Natural killer cell (primary cell): Measurements from ENCODE around the gene CAMTA2. TPM values are rescaled to one million over a fixed set of nuclear protein-coding genes. Genes with fewer than 3 reads are reported as not detected.

ENCODE experiments used
- ATAC-seq, 3 donors: fragments of 150-1000 bp in 2 of 3; fragments of 200-7000 bp in 1 of 3; cut with Tn5 transposase; 1 replicate in 1 of 3; 2 replicates in 2 of 3; pipeline ENCODE4 v1.10.0; 2021; ENCODE audit warnings: mild to moderate bottlenecking in 2 of 3, moderate library complexity in 2 of 3
- DNase-seq, 2 donors: peaks; one replicate each; pipeline versions ENCODE4 v3.0.0 to v3.0.0-alpha.2; 2013 to 2021; ENCODE audit warnings: mixed read lengths in 1 of 2
- H3K27ac ChIP-seq: one replicate; pipeline ENCODE4 v1.5.1; 2013; ENCODE audit warnings: mild to moderate bottlenecking, low read length
- H3K27me3 ChIP-seq: one replicate; pipeline ENCODE4 v1.6.1; 2013; ENCODE audit warnings: low read length; ENCODE audit not compliant: control insufficient read depth, insufficient read depth
- H3K36me3 ChIP-seq: one replicate; pipeline ENCODE4 v1.6.1; 2013; ENCODE audit warnings: low read length; ENCODE audit not compliant: control insufficient read depth, insufficient read depth
- H3K4me1 ChIP-seq: one replicate; pipeline ENCODE4 v1.6.1; 2013; ENCODE audit warnings: low read length; ENCODE audit not compliant: control insufficient read depth, insufficient read depth
- H3K4me3 ChIP-seq: one replicate; pipeline ENCODE4 v1.5.1; 2013; ENCODE audit warnings: low read length
- H3K9me3 ChIP-seq: one replicate; pipeline ENCODE4 v1.6.1; 2013; ENCODE audit warnings: low read length; ENCODE audit not compliant: control insufficient read depth, insufficient read depth
- H3K27ac Mint-ChIP-seq, 2 donors: one replicate each; pipeline ENCODE4 v1.8.0; 2022; ENCODE audit warnings: mild to moderate bottlenecking in 2 of 2, mixed read lengths in 2 of 2, moderate library complexity in 1 of 2
- H3K27me3 Mint-ChIP-seq, 2 donors: one replicate each; pipeline ENCODE4 v1.8.0; 2022; ENCODE audit warnings: low read depth in 2 of 2, mixed read lengths in 2 of 2
- H3K36me3 Mint-ChIP-seq: one replicate; pipeline ENCODE4 v1.8.0; 2022; ENCODE audit warnings: mixed read lengths
- H3K4me1 Mint-ChIP-seq, 2 donors: one replicate each; pipeline ENCODE4 v1.8.0; 2022; ENCODE audit warnings: mixed read lengths in 2 of 2
- H3K4me3 Mint-ChIP-seq: one replicate; pipeline ENCODE4 v1.8.0; 2022; ENCODE audit warnings: mild to moderate bottlenecking, moderate library complexity, mixed read lengths
- H3K9me3 Mint-ChIP-seq, 2 donors: one replicate each; pipeline ENCODE4 v1.8.0; 2022; ENCODE audit warnings: mixed read lengths in 2 of 2
- WGBS: methylation state at CpG from one replicate; pipeline ENCODE4 v1.1.7; 2013; ENCODE audit warnings: missing lambda C conversion rate; ENCODE audit not compliant: insufficient coverage; 5-methylcytosine and 5-hydroxymethylcytosine counted together
- intact Hi-C: fragments of 100-400 bp; cut with micrococcal nuclease; formaldehyde crosslinking; loops from one replicate; pipeline ENCODE4 v1.14.2; 2022
- total RNA-seq, 4 donors: library from RNA; stranded (reverse); fragments of 120-200 nt in 1 of 4; gene quantifications; one replicate each; pipeline versions ENCODE4 v1.2.3 to v1.2.4, GENCODE V29; 2013 to 2022
- TF ChIP-seq, protein P1 (sequence below): fragments of 200-600 bp; IDR thresholded peaks from one replicate; pipeline ENCODE4 v1.8.0; 2022; ENCODE audit warnings: antibody characterized with exemption

The CAMTA2 gene
- total RNA-seq, 3 donors from 2014 or later (not counting 1 experiment from before 2014, with no cell fraction given) = 56.2 to 69.5 (median 69.4) TPM

DNA sequence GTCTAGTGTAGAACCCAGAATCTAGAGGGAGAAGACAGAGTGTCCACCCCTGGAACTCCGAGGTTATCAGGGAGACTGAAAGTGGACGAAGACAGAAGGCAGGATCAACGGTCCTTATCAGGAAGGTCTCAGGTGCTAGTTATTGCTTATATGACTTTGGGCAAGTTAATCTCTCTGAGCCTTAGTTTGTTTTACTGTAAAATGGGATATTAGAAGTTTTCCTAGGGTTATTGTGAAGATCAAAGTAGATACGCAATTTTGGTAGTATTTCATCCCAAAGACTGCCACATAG, 46.2 kb downstream of the CAMTA2 start:
- H3K27ac Mint-ChIP-seq = peak overlapping the region; percentile 87 to 93
- no peaks in the 10 kb centered on the region for H3K9me3 Mint-ChIP-seq
- intact Hi-C loops = no loop called here
- Histone ChIP-seq H3K9me3 (no peaks in the 10 kb centered on the region), H3K4me1 (peaks cover 73% of the 10 kb centered on the region), H3K36me3 (peaks cover 54% of the 10 kb centered on the region), H3K4me3 (peak overlapping the region; percentile 91), H3K27me3 (no peaks in the 10 kb centered on the region), H3K27ac (peak overlapping the region; percentile 77)
- no peak for ATAC-seq
- WGBS = 22% methylated on average over 3 of the region's 4 CpGs
- peaks cover 63 to 89% of the 10 kb centered on the region in 2 donors for H3K4me1 Mint-ChIP-seq
- H3K36me3 Mint-ChIP-seq = peaks cover 8% of the 10 kb centered on the region
- no peaks in the 10 kb centered on the region for H3K27me3 Mint-ChIP-seq
- H3K4me3 Mint-ChIP-seq = peak overlapping the region; percentile 91
- TF ChIP-seq, protein P1, sequence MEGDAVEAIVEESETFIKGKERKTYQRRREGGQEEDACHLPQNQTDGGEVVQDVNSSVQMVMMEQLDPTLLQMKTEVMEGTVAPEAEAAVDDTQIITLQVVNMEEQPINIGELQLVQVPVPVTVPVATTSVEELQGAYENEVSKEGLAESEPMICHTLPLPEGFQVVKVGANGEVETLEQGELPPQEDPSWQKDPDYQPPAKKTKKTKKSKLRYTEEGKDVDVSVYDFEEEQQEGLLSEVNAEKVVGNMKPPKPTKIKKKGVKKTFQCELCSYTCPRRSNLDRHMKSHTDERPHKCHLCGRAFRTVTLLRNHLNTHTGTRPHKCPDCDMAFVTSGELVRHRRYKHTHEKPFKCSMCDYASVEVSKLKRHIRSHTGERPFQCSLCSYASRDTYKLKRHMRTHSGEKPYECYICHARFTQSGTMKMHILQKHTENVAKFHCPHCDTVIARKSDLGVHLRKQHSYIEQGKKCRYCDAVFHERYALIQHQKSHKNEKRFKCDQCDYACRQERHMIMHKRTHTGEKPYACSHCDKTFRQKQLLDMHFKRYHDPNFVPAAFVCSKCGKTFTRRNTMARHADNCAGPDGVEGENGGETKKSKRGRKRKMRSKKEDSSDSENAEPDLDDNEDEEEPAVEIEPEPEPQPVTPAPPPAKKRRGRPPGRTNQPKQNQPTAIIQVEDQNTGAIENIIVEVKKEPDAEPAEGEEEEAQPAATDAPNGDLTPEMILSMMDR = no peak
- DNase-seq = no peak

DNA sequence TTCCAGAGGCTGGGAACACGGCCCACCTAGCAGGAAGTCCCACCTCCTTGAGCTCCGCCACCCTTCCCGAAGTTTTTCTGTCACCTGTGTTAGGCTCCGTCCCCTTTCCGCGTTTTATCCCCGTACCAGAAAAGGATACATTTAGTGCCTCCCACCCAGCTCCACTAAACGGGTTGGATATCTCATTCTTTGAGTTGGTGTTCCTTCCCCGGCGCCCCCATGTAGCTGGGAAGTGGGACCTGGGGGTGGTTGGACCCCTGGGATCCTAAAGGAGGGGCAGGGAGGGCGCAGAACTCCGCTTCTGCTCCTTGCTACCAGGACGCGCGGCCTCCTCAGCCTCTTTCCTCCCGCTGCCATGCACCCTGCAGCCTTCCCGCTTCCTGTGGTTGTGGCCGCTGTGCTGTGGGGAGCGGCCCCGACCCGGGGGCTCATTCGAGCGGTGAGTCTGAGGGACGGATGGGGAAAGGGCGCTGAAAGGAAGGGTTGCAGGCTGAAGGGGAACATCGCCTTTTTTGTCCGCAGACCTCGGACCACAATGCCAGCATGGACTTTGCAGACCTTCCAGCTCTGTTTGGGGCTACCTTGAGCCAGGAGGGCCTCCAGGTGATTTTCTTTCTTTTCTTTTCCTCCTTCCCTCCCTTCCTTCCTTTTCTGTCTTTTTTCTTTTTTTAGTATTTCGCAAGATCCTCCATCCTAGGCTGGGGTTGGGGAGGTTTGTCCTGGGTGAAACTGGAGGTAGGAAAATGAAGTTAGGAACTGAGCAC, 46.7 kb downstream of the CAMTA2 start:
- ATAC-seq (no peak), DNase-seq (peak; percentile 36 to 68)
- Histone ChIP-seq H3K27me3 (no peaks in the 10 kb centered on the region), H3K9me3 (no peaks in the 10 kb centered on the region), H3K27ac (peak overlapping the region; percentile 77), H3K4me1 (peaks cover 68% of the 10 kb centered on the region), H3K36me3 (peaks cover 51% of the 10 kb centered on the region), H3K4me3 (peak overlapping the region; percentile 91)
- Mint-ChIP-seq H3K4me1 (peaks cover 63 to 90% of the 10 kb centered on the region in 2 donors), H3K4me3 (peak overlapping the region; percentile 91), H3K36me3 (peaks cover 7% of the 10 kb centered on the region), H3K27me3 (no peaks in the 10 kb centered on the region), H3K9me3 (no peaks in the 10 kb centered on the region), H3K27ac (peak overlapping the region; percentile 87 to 93)
- under 1% methylated on average over 28 of the region's 29 CpGs for WGBS
- TF ChIP-seq, protein P1 = no peak
- intact Hi-C loops = loop anchor here (1.0 kb wide), 2 partner anchors 8 to 27 kb away; partner anchors contain the start of genes PFN1 and SPAG7

DNA sequence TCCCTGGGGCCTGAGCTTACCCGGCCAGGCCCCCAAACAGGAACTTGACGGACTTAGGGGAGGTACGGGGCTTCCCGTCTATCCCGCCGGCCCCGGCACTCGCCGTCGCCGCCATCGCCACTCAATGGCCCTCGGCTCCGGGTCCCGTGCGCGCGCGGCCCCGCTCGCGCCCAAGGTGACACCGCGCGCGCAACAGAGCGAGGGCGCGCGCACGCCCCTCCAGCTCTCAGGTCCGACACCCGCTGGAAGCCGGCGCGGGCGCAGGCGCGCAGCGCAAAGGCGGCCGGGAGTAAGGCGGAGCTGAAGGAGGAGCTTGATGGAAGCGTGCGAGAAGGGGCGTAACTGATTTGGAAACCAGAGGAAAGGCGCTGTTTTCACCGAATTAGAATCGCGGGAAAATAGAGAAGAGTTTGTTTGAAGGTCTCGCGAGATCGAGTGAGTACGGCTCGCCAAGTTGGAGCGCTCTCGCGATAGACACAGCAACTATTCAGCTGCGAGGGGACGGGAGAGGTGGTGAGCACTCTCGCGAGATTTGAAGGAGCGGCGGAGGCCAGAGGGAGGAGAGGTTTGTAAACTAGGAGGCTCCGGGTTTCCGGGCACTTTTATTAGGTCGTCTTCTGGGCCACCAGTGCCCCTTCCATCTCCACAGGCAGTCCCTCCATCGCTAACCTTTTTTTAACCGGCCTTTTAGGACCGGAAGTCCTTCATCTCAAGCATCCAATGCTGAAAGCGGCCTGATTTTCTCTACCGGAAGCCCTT, 47.5 kb downstream of the CAMTA2 start, which contains the start of the genes RNF167 and SLC25A11:
TSS of gene RNF167 (plus strand) at position 473 of the 759 bp plus-strand sequence. CDS start 642 bp downstream, outside the sequence.
TSS of gene SLC25A11 (minus strand) at position 251 of the 759 bp plus-strand sequence. CDS start at position 115, 136 bp downstream.
- Histone ChIP-seq H3K36me3 (peaks cover 43% of the 10 kb centered on the region), H3K27me3 (no peaks in the 10 kb centered on the region), H3K27ac (peak within 1 kb of the TSS; percentile 78), H3K9me3 (no peaks in the 10 kb centered on the region), H3K4me1 (peaks cover 60% of the 10 kb centered on the region), H3K4me3 (peak within 1 kb of the TSS; percentile 91)
- Mint-ChIP-seq H3K4me3 (peak within 1 kb of the TSS; percentile 91), H3K36me3 (no peaks in the 10 kb centered on the region), H3K4me1 (peaks cover 57 to 84% of the 10 kb centered on the region in 2 donors), H3K27ac (peak within 1 kb of the TSS; percentile 87 to 93), H3K27me3 (no peaks in the 10 kb centered on the region), H3K9me3 (no peaks in the 10 kb centered on the region)
- ATAC-seq (peak; percentile 84 to 95 (median 87)), DNase-seq (peak; percentile 93 to 99)
- WGBS = under 1% methylated on average over 72 of the region's 72 CpGs
- intact Hi-C loops = loop anchor here (1.0 kb wide), 2 partner anchors 8 to 27 kb away; partner anchors contain the start of genes PFN1 and SPAG7
- TF ChIP-seq, protein P1 = no peak
